C4-2B (cell line): Measurements from ENCODE around the gene CCDC138.

Source experiments
- H3K27ac ChIP-seq: fragments of 450-650 bp; 2 replicates; pipeline ENCODE4 v1.5.1; 2017
- ZFX ChIP-seq: fragments of 450-650 bp; IDR thresholded peaks from 2 replicates; pipeline ENCODE4 v1.6.1; 2017
- TF ChIP-seq, protein P1 (sequence below): fragments of 450-650 bp; conservative IDR thresholded peaks from 2 replicates; pipeline ENCODE4 v1.5.1; 2017; ENCODE audit warnings: mild to moderate bottlenecking

CCDC138 gene

DNA sequence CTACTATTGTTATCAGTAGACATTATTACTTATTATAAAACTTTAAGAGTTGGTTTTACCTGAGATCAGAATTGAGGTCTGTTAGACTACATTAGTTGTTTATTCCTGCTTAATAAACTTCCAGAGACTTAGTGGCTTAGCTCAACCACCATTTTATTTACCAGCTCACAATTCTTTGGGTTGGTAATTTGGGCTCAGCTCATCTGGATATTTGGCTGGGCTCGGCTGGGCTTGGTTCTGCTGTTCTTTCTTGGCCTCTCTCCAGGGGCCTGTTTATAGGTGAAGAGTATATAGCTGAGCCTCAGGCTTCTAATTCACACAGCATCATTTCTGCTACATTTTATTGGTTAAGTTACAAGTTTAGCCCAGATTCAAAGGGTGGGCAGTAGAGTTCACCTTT lies 67.9 kb downstream of the CCDC138 start:
- H3K27ac ChIP-seq = no peak overlapping the region
- no peak for TF ChIP-seq ZFX
- TF ChIP-seq, protein P1, sequence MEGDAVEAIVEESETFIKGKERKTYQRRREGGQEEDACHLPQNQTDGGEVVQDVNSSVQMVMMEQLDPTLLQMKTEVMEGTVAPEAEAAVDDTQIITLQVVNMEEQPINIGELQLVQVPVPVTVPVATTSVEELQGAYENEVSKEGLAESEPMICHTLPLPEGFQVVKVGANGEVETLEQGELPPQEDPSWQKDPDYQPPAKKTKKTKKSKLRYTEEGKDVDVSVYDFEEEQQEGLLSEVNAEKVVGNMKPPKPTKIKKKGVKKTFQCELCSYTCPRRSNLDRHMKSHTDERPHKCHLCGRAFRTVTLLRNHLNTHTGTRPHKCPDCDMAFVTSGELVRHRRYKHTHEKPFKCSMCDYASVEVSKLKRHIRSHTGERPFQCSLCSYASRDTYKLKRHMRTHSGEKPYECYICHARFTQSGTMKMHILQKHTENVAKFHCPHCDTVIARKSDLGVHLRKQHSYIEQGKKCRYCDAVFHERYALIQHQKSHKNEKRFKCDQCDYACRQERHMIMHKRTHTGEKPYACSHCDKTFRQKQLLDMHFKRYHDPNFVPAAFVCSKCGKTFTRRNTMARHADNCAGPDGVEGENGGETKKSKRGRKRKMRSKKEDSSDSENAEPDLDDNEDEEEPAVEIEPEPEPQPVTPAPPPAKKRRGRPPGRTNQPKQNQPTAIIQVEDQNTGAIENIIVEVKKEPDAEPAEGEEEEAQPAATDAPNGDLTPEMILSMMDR = no peak

DNA sequence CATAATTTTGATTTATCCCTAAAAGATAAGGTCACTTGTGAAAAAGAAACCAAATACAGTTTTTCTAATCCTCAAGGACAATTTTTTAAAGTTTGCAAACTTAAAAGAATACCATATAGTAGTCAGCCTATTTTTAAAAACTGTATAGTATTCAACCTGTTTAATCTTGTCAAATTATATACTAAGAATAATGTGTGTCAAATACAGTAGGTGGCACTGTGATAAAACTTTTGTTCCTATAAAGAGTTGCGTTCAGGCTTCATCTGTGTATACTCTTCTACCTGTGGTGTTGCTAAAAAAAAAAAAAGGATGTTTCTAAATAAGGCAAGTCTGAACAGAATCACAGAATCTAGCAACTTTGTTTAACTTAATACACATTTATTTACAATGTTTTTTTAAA lies 68.6 kb downstream of the CCDC138 start:
- no peak overlapping the region for H3K27ac ChIP-seq
- TF ChIP-seq, protein P1 = peak; percentile 54
- TF ChIP-seq ZFX = no peak

DNA sequence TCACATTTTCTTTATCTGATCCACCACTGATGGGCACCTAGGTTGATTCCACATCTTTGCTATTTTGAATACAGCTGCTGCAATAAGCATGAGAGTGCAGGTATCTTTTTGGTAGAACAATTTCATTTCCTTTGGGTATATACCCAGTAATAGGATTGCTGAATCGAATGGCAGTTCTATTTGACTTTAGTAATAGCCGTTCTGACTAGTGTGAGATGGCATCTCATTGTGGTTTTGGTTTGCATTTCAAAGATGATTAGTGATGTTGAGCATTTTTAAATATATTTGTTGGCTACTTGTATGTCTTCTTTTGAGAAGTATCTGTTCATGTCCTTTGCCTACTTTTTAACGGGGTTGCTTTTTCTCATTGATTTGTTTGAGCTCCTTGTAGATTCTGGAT lies 72.3 kb downstream of the CCDC138 start:
- TF ChIP-seq ZFX = no peak
- TF ChIP-seq, protein P1 = no peak
- no peak overlapping the region for H3K27ac ChIP-seq

DNA sequence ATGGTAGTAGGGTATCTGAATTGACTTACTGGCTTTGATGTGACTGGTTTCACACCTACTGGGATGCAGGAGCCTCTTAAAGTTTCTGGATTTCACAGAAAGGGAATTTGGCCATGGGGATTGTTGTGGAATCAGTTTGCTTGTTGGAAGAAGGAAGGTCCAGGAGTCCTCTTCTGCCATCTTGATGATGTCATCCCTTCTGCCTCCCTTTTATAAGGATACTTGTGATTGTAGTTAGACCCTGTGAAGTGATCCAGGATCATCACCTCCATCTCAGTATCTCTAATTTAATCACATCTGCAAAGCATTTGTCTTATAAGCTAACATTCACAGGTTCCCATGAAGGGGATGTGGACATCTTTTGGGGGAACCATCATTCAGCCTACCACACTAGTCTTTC lies 79.5 kb downstream of the CCDC138 start:
- TF ChIP-seq ZFX = no peak
- TF ChIP-seq, protein P1 = no peak
- H3K27ac ChIP-seq = no peak overlapping the region

DNA sequence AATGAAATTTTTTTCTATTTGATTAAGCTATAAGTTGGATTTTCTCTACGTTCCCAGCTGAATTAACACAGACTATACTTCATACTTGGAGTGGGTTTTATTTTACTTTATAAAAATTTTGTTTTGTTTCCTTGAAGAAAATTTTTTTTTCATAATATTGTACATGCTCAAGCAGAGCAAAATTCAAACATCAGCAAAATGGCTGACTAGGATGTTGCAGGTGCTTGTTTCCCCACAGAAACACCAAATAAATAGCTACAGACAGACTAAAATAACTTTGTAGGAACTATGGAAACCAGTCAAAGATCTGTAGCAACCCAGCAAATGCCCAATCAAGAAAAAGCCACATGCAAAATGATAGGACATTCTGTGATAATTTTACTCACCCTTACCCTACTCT lies 82.3 kb downstream of the CCDC138 start:
- no peak overlapping the region; the same call in 1 of the 2 replicates for H3K27ac ChIP-seq
- no peak for TF ChIP-seq ZFX
- TF ChIP-seq, protein P1 = no peak

DNA sequence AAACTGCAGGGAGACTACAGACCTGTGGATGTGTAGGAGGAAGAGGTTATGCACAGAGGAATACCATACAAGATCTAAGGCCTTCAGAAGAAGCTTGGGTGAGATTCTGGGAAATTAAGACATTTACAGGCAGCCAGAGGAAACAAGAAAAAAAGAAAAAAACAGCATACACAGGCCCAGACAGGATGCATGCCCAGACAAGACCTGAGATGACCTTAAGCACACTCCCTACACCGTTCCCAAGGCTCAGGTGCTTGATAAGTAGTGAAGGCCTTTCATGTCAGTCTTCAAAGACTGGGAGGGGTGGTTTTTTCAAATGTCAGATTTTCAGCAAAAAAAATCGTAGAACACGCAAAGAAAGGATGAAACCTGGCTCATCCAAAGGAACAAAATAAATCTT lies 83.0 kb downstream of the CCDC138 start:
- no peak overlapping the region; the same call in 1 of the 2 replicates for H3K27ac ChIP-seq
- TF ChIP-seq ZFX = no peak
- TF ChIP-seq, protein P1 = no peak

DNA sequence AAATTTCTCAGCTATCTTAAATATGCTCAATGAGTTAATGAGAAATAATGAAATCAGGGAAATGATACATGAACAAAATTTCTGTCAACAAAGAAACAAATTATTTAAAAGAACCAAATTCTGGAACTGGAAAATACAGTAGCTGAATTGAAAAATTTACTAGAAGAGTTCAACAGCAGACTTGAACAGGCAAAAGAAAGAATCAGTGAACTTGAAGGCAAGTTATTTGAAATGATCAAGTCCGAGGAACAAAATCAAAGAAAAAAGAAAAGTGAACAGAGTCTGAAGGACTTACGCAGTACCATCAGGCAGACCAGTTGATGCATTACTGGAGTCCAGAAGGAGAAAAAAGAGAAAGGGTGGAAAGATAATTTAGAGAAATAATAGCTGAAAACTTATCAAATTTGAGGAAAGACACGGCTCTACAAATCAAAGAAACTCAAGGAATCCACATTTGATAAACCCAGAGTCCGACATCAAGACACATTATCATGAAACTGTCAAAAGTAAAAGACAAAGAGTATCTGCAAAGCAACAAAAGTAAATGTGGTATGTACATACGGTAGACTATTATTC lies 83.6 kb downstream of the CCDC138 start:
- TF ChIP-seq ZFX = no peak
- TF ChIP-seq, protein P1 = no peak
- H3K27ac ChIP-seq = no peak overlapping the region
